Upper lobe of left lung (tissue), 4 donors: ENCODE data around the gene RNF208.

ENCODE experiments used
- POLR2A ChIP-seq, 4 donors: fragments of 450-650 bp; IDR thresholded peaks; one replicate each; pipeline ENCODE4 v1.5.1; 2016 to 2017; ENCODE audit warnings: antibody characterized with exemption in 4 of 4, mild to moderate bottlenecking in 2 of 4
- POLR2AphosphoS5 ChIP-seq, 2 donors: sonication (generic); formaldehyde crosslinking; IDR thresholded peaks; one replicate each; pipeline ENCODE4 v1.5.1; 2017; ENCODE audit warnings: antibody characterized with exemption in 2 of 2

- TF ChIP-seq POLR2AphosphoS5 (IDR thresholded peaks at IDR 0.05) (no peak), POLR2A (IDR thresholded peaks at IDR 0.05) (no peak)
Measured at GRCh38 chr9:137236936-137237421, 14.9 kb upstream of the RNF208 start.
